Measurements from ENCODE around the gene CALN1.
"Not testable (repeated sequence)": the region's sequence is repeated elsewhere in the genome, so short reads cannot be mapped to it uniquely, and the experiment has no call there.

CALN1 gene

GRCh38 chr7:72080865-72081510 is 331.1 kb downstream of the CALN1 start:
- no peak for DNase-seq

DNA sequence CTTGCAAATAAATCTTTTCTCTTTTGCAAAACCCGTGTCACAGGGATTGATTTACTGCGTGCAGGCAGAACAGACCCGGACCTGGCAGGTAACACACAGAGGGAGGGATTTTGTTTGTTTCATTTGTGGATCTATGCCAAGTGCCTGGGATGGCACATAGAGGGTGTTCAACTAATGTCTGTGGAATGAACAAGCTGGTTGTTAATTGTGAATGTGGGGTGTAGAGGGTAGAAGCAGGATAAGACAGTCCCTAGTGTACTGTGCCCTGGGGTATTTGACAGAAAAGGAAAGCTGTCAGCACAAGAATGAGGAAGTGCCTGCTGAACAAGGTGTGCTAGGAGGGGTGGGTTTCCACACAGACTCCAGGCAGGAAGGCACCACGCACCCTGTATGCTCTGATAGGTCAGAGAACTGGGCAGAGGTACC is 331.8 kb downstream of the CALN1 start:
- DNase-seq: no peak

DNA sequence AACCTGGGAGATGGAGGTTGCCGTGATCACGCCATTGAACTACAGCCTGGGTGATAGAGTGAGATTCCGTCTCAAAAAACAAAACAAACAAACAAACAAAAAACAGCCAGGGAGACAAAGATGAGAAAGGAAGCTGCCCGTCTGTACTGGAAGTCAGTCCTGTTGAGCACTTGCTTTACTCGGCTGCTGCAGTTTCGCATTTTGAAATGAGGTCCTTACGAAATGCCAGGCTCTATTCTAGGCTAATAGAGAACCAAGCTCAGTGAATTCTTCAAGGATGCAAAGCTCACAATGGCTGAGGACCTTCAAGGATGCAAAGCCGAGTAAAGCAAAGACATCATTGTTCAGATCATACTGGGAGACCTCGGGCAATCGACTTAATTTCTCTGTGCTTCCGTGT is 333.3 kb downstream of the CALN1 start:
- no peak for DNase-seq

DNA sequence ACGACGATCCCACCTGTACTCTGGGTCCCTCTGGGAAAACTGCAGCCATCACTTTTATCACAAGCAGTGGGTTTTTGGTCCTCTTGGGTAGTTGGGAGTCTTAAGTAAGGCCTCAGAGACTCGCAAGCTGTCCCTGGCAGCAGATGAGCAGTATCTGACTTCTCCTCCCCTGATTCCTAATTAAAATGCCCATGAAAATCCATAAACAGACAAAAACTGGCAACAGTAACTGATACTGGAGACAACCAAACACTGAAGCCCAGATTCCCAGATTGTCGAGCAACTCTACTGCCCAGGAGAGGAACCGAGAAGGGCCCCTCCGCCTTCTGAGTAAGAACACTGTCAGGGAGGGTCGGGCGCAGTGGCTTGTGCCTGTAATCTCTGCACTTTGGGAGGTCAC is 333.8 kb downstream of the CALN1 start:
- DNase-seq: no peak

- no peak for DNase-seq
Observed at GRCh38 chr7:72077786-72078185, 334.4 kb downstream of the CALN1 start.

GRCh38 chr7:72072901-72073300 is 339.2 kb downstream of the CALN1 start:
- no peak for DNase-seq

DNA sequence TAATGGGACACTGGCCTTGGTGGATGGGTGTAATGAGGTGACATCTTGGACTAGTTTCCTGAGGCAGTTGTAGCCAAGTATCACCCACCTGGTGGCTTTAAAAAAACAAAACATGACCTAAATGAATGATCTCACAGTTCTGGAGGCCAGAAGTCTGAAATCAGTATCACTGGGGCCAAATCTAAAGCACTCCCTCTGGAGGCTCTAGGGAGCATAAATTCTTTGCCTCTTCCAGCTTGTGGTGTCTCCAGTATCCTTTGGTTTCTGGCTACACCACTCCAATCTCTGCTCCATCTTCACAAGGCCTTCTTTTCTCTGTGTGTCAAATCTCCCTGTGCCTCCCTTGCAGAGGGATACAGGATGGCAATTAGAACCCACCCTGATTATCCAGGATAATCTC is 342.9 kb downstream of the CALN1 start:
- no peak for DNase-seq

GRCh38 chr7:72065764-72066163 is 346.4 kb downstream of the CALN1 start:
- DNase-seq: not testable (repeated sequence)

GRCh38 chr7:72064916-72065315 is 347.2 kb downstream of the CALN1 start:
- no peak for DNase-seq

- no peak for DNase-seq
Observed at GRCh38 chr7:72063330-72063729, 348.8 kb downstream of the CALN1 start.

GRCh38 chr7:72062666-72063065 is 349.5 kb downstream of the CALN1 start:
- DNase-seq: no peak

- DNase-seq: no peak
Observed at GRCh38 chr7:72059925-72060324, 352.2 kb downstream of the CALN1 start.

- no peak for DNase-seq
Observed at GRCh38 chr7:72058579-72058978, 353.6 kb downstream of the CALN1 start.

DNA sequence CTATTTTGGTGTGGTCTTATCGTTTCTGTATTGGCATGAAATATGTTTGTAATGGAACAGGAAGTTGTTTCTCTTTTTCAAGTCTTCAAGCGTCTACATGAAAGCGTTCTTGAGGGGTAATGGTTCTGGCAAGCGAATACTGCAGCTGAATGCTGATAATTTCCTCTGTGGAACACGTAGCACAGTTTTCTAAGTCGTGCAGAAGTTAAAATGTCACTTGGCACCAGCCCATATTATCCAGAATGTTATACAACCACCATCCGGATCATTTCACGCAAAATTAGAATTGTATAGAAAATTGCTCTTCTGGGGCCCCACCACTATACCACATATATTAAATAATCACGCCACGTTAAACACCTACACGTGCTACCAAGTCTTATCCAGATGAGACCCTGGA is 354.3 kb downstream of the CALN1 start:
- no peak for DNase-seq

DNA sequence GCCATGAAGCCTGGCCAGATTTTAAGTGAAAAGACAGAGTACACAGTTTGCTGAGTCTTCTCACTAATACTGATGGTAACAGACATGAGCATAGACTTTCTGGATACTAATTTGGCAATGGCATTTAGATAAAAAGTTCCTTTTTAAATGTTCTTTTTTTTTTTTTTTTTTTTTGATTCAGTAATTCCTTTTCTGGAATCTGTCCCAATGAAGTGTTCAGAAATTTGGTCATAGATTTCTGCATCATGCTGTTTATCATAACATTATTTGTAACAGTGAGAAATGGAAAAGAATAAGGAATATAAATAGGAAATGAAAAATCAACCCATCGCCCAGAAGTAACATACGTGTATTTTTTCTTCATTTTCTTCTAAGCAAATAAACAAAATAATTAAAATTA is 354.9 kb downstream of the CALN1 start:
- DNase-seq: no peak

DNA sequence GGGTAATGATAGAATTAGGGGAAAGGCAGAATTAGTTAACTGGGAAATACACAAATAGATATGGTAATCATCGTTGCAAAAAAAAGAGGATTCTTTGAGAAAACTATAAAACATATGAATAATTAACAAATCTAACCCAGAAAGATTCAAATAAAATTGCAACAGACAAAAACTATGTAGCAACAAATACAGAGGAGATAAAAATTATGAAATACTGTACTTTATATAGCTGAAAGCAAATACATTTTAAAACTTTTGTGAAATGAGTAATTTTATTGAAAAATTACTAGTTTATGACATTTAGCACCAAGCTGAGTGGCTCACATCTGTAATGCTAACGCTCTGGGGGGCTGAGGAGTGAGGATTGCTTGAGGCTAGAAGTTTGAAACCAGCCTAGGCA is 356.7 kb downstream of the CALN1 start:
- no peak for DNase-seq

GRCh38 chr7:72053292-72053691 is 358.8 kb downstream of the CALN1 start:
- no peak for DNase-seq

DNA sequence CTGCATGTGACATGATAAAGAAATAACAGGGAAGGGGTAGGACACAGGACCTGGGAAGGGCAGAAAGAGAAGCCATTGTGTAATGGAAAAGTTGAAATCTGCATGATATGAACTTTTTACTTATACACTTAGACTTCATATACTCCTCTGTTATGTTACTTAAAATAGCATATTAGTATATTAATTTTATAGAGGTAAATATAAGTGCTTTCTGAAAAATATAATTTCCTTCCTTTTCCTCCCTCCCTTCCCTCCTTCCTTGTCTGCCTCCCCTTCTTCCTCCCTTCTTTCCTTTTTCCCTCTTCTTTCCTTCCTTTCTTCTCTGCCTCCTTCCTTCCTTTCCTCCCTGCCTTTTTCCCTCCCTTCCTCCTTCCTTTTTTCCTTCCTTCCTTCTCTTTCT is 363.7 kb downstream of the CALN1 start:
- DNase-seq: no peak

GRCh38 chr7:72042855-72043254 is 369.3 kb downstream of the CALN1 start:
- DNase-seq: no peak

DNA sequence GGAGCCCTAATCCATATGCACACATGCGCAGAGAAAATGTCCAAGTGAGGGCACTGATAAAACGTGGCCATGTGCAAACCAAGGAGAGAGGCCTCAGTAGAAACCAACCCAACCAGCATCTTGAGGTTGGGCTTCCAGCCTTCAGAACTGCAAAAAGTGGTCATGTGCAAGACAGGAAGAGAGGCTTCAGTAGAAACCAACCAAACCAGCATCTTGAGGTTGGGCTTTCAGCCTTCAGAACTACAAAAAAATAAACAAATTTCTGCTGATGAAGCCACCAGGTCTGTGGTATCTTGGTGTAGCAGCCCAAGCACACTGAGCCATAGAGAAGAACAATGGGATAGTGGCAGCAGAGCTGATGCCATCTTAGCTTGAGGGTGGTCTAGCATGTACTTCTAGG is 371.5 kb downstream of the CALN1 start:
- DNase-seq: no peak

GRCh38 chr7:72039460-72039859 is 372.7 kb downstream of the CALN1 start:
- no peak for DNase-seq

DNA sequence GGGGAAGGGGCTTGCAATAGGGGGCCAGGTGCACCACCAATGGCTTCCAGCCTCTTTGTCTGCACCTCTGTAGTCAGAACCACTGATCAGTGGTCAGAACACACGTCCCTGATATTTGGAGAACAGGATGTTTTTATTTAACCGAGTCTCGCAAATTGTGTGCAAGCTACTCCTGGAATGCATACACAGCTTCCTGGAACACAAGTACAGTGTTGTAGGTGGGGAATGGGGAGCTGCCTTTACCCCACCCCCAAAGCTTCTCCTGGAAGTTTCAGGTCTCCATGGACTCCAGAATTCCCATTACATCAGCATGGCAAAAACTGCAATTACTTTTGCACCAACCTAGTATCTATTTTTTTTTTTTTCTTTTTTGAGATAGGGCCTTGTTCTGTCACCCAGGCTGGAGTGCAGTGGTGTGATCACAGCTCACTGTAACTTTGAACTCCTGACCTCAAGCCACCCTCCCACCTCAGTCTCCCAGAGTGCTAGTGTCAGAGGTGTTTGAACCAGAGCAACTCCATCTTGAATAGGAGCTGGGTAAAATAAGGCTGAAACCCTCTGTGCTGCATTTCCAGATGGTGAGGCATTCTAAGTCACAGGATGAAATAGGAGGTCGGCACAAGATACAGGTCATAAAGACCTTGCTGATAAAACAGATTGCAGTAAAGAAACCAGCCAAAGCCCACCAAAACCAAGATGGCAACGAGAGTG is 374.0 kb downstream of the CALN1 start:
- DNase-seq: no peak

- no peak for DNase-seq
Observed at GRCh38 chr7:72037516-72037915, 374.6 kb downstream of the CALN1 start.

DNA sequence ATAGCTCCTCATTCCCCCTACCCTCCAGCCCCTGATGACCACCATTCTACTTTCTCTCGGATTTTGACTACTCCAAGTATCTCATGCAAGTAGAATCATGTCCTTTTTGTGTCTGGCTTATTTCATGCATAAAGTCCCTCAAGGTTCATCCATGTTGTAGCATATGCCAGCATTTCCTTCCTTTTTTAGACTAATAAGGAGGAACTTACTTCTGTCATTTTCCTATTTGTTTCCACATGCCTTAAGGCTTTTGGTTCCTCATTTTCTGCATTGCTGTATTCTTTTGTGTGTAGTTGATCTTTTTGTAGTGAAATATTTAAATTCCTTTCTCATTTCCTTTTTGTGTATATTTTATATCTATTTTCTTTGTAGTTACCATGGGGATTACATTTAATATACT is 376.9 kb downstream of the CALN1 start:
- DNase-seq: no peak

GRCh38 chr7:72032934-72033333 is 379.2 kb downstream of the CALN1 start:
- DNase-seq: no peak

All from CD4-positive, alpha-beta T cell treated with Interleukin-21 for 1 hour (primary cell).